ENCODE measurements around the gene MAP1LC3A.
"Not testable (repeated sequence)": the region's sequence is repeated elsewhere in the genome, so short reads cannot be mapped to it uniquely, and the experiment has no call there.

The MAP1LC3A gene

DNA sequence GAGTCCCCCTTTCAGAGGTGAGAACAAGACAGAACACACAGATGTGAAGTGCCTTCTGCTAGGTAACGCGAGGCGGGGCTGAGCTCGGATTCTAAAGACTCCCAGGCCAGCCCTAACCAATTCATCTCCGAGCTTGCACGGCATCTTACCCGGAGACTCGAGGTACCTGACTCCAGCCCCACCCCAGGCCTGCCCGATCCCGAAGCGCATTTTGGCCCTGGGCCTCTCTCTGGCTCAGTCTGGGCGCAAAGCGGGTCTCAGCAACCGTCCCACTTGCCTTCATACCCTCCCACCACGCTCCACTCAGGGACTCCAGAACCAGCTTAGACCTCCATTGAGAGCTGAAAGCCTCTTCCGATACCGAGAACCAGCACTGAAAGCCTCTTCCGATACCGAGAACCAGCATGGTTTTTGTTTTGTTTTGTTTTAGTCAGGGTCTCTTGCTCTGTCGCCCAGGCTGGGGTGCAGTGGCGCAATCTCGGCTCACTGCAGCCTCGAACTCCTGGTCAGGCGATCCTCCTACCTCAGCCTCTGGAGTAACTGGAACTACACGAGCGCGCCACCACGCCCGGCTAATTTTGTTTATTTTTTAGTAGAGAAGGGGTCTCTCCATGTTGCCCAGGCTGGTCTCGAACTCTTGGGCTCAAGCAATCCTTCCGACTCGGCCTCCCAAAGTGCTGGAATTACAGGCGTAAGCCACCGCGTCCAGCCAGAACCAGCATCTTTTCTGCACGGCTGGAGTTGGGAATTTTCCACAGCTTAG is 42.9 kb upstream of the MAP1LC3A start:
- no peak for DNase-seq (ENCODE audit: low spot score)
- TF ChIP-seq, protein P1, sequence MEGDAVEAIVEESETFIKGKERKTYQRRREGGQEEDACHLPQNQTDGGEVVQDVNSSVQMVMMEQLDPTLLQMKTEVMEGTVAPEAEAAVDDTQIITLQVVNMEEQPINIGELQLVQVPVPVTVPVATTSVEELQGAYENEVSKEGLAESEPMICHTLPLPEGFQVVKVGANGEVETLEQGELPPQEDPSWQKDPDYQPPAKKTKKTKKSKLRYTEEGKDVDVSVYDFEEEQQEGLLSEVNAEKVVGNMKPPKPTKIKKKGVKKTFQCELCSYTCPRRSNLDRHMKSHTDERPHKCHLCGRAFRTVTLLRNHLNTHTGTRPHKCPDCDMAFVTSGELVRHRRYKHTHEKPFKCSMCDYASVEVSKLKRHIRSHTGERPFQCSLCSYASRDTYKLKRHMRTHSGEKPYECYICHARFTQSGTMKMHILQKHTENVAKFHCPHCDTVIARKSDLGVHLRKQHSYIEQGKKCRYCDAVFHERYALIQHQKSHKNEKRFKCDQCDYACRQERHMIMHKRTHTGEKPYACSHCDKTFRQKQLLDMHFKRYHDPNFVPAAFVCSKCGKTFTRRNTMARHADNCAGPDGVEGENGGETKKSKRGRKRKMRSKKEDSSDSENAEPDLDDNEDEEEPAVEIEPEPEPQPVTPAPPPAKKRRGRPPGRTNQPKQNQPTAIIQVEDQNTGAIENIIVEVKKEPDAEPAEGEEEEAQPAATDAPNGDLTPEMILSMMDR (IDR thresholded peaks at IDR 0.05), result no peak
- peak overlapping the region; percentile 92 to 94 for H3K27ac ChIP-seq

GRCh38 chr20:34516247-34517113 is 42.0 kb upstream of the MAP1LC3A start, which contains the start of gene DYNLRB1:
Gene DYNLRB1, plus strand, starts transcription at chr20:34516422. Its CDS starts 37 bp downstream, at chr20:34516459.
- Histone ChIP-seq H3K4me3 (peak within 1 kb of the TSS; percentile 78), H3K27ac (peak within 1 kb of the TSS; percentile 92 to 94)
- TF ChIP-seq, protein P1 (IDR thresholded peaks at IDR 0.05), result no peak
- peak; percentile 97 for DNase-seq (ENCODE audit: low spot score)

More for the DNA sequence above, 42.9 kb upstream of the MAP1LC3A start:
- H3K4me3 ChIP-seq, result peak overlapping the region; percentile 78

DNA sequence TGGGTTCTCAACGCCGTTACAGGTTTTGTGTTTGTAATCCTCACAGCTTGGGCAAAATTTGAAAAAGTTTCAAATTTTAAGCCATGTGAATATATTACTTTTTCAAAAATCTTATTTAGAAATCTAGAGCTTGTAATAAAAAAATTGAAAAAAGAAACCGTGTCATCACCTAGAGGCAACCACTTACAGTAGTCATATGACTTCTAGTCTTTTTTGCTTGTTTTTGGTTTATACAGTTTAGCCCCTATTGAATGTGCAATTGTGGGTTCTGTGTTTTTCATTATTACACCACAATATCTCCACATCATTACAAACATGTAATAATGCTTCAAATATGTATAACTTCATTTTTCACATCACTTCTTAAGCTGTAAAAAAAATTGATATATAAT is 41.4 kb upstream of the MAP1LC3A start:
- TF ChIP-seq, protein P1 (IDR thresholded peaks at IDR 0.05), result no peak
- no peak for DNase-seq (ENCODE audit: low spot score)
- peak overlapping the region; percentile 78 for H3K4me3 ChIP-seq
- H3K27ac ChIP-seq, result peak overlapping the region; percentile 92 to 94

GRCh38 chr20:34518863-34519262 is 39.7 kb upstream of the MAP1LC3A start:
- H3K4me3 ChIP-seq; H3K27ac ChIP-seq; DNase-seq (ENCODE audit: low spot score): not testable (repeated sequence)

- not testable (repeated sequence) for H3K4me3 ChIP-seq; H3K27ac ChIP-seq; DNase-seq (ENCODE audit: low spot score)
Measured at GRCh38 chr20:34519841-34520240, 38.7 kb upstream of the MAP1LC3A start.

DNA sequence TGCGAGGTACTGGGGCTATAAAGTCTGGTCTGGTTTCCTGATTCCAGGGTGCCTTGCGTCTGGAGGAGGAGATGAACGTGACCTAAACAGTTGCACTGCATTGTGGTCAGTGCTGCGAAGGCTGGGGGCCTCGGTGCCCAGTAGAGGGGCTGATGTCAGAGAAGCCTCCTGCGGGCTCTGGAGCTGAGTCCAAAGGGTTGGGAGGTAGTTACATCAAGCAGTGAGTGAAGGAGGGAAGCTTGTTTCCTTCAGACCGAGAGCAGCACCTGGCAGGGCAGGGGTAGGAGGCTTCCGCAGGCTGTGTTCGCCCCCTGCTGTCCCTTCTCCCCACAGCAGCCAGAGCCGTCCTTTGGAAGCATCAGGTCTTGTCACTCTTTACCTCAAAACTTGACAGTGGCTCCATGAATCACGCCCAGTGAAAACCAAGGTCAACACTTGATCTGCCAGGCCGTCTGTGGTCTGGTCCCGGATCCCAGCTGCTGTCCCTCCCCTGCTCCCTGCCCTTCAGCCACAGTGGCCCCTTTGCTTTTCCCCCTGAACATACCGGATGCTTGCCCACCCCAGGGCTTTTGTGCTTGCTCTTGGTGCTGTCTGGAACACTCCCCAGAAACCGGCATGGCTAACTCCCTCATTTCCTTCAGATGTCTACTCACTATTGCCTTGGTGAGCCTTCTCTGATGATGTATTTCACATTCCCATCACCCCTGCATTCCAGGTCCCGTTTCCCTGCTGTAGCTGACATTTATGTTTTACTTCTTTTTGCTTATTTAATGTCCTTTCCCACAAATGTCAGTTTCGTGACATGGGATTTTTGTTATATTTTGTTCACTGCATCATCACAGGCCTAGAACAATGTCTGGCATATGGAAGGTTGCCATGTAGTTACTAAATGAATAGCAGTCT is 35.3 kb upstream of the MAP1LC3A start:
- Histone ChIP-seq H3K27ac (peak overlapping the region; percentile 7 to 80), H3K4me3 (peak overlapping the region; percentile 39)
- TF ChIP-seq, protein P1 (IDR thresholded peaks at IDR 0.05), result peak; percentile 41
- DNase-seq (ENCODE audit: low spot score), result no peak

GRCh38 chr20:34524426-34524825 is 34.1 kb upstream of the MAP1LC3A start:
- no peak for DNase-seq (ENCODE audit: low spot score)
- Histone ChIP-seq H3K4me3 (no peak overlapping the region), H3K27ac (peak overlapping the region in 1 of 2 donors; percentile 87)
- TF ChIP-seq, protein P1 (IDR thresholded peaks at IDR 0.05), result no peak

Measured in coronary artery (tissue), 2 donors.